ENCODE data around the gene ROCK2. TPM values are rescaled to one million over a fixed set of nuclear protein-coding genes. Genes with fewer than 3 reads are reported as not detected.

ROCK2 gene
- total RNA-seq, 3 donors from 2014 or later, result 67.7 to 77.8 (median 71.0) TPM

Other genes starting within 250 kb of the ROCK2 start
- gene SLC66A3, start 189.2 kb downstream of the ROCK2 start, total RNA-seq, result 10 to 100 TPM in 2 of 3 donors, 1 to 10 TPM in 1; 9.4 to 14.2 (median 12.1) TPM
- 10 to 100 TPM in 1 of 3 donors, 1 to 10 TPM in 2; 4.3 to 12.6 (median 5.6) TPM for gene E2F6, start 121.5 kb upstream of the ROCK2 start, total RNA-seq
- 1 to 10 TPM; 1.4 to 2.5 (median 1.6) TPM for gene GREB1, start 189.4 kb upstream of the ROCK2 start, total RNA-seq